DOHH2 (cell line): Measurements from ENCODE around the gene JAK1.

Source experiments
- EZH2phosphoT487 ChIP-seq: fragments of 200-600 bp; sonication (generic); IDR thresholded peaks from 2 replicates; pipeline ENCODE4 v1.6.1; 2017; ENCODE audit warnings: borderline replicate concordance, mild to moderate bottlenecking, antibody characterized with exemption, low read length, moderate library complexity, mixed read lengths
- TF ChIP-seq, protein P1 (sequence below): fragments of 200-600 bp; sonication (generic); IDR thresholded peaks from one replicate; pipeline ENCODE4 v1.5.1; 2014; ENCODE audit warnings: antibody characterized with exemption, mild to moderate bottlenecking, low read depth, low read length; ENCODE audit not compliant: poor library complexity, severe bottlenecking

DNA sequence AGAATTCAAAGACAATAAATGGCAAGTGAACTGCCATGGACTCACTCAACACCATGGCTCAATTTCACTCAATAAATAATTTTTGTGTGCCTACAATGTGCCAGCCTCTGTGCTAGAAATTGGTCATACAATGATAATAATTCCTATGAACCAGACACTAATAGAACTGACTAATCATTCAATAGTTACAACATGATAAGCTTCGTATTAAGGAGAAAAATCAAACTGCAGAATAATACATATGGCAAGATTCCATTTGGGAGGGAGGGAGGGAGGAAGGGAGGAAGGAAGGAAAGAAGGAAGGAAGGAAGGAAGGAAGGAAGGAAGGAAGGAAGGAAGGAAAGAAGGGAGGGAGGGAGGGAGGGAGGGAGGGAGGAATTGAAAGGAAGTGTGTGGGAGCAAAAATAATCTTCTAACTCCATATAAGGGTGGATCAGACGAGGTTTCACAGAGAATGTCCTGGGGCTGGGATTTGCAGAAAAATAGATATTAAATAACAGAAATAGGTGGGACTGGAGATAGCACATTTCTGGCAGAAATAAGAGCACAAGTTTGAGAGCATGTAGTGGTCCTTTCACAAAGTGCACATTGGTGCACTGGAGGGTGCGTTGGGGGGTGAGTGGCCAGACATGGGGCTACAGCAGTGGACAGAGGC lies 52.9 kb downstream of the JAK1 start:
- TF ChIP-seq, protein P1, sequence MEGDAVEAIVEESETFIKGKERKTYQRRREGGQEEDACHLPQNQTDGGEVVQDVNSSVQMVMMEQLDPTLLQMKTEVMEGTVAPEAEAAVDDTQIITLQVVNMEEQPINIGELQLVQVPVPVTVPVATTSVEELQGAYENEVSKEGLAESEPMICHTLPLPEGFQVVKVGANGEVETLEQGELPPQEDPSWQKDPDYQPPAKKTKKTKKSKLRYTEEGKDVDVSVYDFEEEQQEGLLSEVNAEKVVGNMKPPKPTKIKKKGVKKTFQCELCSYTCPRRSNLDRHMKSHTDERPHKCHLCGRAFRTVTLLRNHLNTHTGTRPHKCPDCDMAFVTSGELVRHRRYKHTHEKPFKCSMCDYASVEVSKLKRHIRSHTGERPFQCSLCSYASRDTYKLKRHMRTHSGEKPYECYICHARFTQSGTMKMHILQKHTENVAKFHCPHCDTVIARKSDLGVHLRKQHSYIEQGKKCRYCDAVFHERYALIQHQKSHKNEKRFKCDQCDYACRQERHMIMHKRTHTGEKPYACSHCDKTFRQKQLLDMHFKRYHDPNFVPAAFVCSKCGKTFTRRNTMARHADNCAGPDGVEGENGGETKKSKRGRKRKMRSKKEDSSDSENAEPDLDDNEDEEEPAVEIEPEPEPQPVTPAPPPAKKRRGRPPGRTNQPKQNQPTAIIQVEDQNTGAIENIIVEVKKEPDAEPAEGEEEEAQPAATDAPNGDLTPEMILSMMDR = no peak
- no peak for TF ChIP-seq EZH2phosphoT487
